GM18907 (cell line): ENCODE results near the gene MAPK14.
A peak's percentile ranks its signal among the peaks of the same experiment; 100 is the strongest.

Source experiments
- ATAC-seq: cut with Tn5 transposase; IDR thresholded peaks from one replicate; pipeline ENCODE4 v1.9.1; 2021; ENCODE audit warnings: mild to moderate bottlenecking, moderate library complexity; ENCODE audit not compliant: unreplicated experiment

Gene MAPK14

DNA sequence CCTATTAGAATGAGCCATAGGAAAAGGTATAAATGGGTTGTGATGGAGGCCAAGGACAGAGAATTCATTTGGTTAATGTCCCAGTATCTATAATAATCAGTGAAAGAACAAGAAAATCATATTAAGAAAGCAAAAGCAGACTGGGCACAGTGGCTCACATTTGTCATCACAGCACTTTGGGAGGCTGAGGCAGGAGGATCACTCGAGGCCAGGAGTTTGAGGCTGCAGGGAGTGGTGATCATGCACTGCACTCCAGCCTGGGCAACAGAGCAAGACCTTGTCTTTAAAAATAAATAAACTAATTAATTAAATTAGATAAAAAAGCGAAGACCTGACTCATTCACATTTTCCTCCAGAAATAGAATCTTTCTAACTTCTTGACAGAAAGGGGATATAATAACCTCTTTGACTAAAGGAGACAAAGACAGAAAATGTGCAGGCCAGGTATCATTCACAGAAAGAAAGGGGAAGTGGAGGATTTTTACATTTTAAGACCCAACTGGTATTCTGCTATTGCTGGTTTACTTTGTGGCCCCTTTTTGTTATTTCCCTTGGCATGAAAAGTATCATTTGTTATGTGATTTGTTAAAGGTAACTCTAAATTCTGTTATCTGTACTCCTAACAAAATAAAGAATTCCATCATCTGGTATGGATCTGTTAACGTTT, 70.8 kb downstream of the MAPK14 start:
- no peak for ATAC-seq

- no peak for ATAC-seq
Observed at GRCh38 chr6:36098920-36099647, 71.5 kb downstream of the MAPK14 start.

GRCh38 chr6:36099869-36100483, 72.4 kb downstream of the MAPK14 start:
- no peak for ATAC-seq

GRCh38 chr6:36101691-36102090, 74.1 kb downstream of the MAPK14 start:
- no peak for ATAC-seq

DNA sequence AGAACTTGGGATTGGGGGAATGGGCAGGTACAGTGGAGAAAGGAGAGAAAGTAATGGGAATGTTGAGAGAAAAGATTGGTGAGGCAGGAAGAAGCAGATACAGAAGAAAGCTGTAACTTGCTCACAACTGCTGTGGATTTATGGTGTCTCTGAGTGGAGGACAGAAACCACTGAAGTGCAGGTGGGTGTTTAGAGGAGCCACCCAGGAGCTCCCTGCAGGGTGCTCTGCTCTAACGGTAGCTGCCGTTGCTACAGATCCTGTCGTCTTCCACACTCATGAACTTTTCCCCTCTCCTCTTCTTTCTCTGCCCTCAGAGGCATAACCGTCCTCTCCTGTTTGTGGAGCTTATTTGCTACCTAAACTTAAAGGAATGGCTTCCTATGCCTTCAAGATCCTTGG, 75.2 kb downstream of the MAPK14 start:
- no peak for ATAC-seq

DNA sequence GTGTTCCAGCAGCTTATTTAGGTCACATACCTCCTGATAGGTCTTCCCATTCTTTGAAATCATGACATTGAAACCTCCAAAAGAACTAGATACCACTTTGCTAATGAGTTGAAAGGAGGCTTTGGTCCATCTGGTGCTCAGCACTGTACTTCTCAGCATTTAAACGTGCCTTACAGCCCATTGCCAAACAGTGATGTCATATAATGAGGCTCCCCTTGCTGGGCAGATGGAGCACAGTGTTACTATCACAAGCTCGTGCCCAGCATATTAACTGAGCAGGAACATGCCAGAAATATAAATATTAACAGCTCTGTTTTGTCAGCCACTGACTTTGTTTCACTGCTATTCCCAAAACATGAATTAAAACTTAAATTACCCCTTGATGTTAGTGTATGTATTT, 77.2 kb downstream of the MAPK14 start:
- ATAC-seq: no peak

- ATAC-seq: no peak
Observed at GRCh38 chr6:36109092-36109491, 81.5 kb downstream of the MAPK14 start.

- ATAC-seq: no peak
Observed at GRCh38 chr6:36110050-36110449, 82.4 kb downstream of the MAPK14 start.

- no peak for ATAC-seq
Observed at GRCh38 chr6:36110863-36111262, 83.3 kb downstream of the MAPK14 start.

GRCh38 chr6:36111526-36111925, 83.9 kb downstream of the MAPK14 start:
- no peak for ATAC-seq

DNA sequence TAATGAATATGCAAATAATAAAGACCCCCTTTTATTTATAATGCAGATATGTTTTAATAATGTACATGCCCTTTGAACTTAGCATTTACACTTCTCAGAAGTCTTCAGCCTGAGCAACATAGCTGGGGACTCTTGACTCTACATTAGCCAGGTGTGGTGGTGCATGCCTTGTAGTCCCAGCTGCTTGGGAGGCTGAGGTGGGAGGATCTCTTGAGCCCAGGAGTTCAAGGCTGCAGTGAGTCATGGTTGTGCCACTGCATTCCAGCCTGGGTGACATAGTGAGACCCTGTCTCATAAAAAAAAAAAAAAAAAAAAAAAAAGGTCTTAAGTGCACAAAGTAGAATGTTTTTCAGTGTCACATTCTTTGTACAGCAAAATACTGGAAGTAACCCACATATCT, 85.4 kb downstream of the MAPK14 start:
- no peak for ATAC-seq

DNA sequence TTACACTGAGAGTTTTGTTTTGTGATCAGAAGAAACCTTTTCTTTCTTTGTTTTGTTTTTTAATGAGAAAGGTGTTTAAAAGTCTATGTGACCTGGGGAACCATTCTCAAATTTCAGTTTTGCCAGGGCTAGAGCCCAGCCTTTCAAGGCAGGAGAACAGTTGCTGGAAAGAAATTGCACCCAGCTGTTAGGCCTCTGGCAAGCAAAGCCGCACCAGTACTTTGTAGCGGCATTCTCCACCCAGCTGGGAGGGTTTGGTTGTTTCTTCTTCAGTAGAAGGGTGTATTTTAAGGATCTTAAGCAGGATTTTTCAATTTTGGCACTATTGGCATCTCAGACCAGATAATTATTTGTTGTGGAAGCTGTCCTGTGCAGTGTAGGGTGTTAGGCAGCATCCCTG, 86.1 kb downstream of the MAPK14 start:
- ATAC-seq: no peak

DNA sequence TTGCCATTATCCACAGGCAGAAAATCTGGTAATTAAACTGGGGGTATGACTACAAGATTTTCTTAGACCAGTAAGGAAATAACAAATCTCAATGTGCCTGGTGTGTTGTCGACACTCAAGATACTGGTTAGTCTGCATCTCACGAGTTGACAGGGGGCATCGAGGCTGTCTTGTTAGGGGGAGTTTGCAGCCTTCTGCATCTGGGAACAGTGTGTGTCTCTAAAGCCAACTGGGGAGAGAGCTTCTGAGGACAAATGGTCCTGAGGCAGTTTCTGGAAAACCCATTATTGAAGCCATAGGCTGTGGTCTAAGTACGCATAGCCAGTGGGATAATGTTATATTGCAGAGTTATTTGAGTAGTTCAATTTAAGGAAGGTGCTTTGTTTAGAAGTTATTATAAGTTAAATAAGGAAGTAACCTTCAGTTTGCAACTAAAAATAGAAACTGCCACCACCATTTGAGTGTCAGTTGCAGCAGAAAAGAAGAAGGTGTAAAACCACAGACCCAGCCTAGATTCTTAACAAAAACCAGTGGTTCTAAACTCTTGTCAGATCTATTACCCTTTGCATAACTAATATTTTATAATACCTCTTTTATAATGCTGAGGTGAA, 87.3 kb downstream of the MAPK14 start:
- ATAC-seq: peak; percentile 58

DNA sequence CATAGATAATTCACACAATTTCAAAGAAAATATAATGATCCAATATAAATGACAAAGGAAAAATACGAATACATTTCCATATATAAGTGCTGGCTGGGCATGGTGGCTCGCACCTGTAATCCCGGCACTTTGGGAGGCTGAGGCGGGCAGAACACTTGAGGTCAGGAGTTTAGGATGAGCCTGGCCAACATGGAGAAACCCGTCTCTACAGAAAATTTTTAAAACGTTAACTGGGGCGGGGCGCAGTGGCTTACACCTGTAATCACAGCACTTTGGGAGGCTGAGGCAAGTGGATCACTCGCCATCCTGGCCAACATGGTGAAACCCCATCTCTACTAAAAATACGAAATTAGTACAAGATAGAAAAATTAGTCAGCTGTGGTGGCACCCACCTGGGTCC, 87.8 kb downstream of the MAPK14 start:
- ATAC-seq: no peak

GRCh38 chr6:36116066-36116864, 88.7 kb downstream of the MAPK14 start:
- ATAC-seq: no peak

- no peak for ATAC-seq
Observed at GRCh38 chr6:36116943-36117342, 89.3 kb downstream of the MAPK14 start.

DNA sequence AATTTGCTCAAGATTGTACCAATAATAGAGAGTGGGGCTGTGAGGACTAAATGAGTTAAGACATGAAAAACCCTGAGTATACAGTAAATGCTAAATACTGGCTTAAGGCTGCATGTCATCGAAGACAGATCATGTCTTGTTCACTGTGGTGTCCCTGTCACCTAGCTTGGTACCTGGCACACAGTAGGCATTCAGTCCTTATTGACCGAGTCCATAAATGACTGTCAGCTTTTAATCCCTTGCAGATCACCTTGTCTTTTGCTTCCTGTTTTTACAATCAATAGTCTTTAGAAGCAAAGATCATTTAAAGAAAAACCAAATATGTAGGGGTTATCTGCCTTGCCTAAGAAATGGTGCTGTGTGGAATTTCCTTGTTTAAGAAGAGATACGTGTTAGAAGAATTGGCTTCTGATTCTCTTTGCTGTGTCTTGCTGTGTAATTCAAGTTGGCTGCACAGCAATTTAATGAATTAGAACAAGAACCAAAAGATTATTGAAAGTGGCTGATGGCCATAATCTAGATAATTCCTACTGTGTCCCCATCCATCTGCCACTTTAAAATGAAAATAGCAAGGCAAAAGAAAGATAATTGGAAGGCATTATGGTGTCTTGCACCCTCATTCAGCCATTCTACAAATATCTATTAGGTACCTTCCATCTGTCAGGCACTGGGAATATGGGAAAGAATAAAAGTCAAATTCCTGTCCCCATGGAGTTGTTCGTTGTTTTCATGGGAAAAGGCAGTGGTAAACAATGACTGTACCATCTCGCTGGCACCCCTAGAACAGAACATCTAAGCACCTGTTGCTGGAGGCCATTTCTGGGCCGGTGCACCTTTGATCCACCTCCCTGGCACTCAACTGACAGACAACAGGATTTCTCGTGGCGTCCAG, 90.3 kb downstream of the MAPK14 start:
- ATAC-seq: no peak

DNA sequence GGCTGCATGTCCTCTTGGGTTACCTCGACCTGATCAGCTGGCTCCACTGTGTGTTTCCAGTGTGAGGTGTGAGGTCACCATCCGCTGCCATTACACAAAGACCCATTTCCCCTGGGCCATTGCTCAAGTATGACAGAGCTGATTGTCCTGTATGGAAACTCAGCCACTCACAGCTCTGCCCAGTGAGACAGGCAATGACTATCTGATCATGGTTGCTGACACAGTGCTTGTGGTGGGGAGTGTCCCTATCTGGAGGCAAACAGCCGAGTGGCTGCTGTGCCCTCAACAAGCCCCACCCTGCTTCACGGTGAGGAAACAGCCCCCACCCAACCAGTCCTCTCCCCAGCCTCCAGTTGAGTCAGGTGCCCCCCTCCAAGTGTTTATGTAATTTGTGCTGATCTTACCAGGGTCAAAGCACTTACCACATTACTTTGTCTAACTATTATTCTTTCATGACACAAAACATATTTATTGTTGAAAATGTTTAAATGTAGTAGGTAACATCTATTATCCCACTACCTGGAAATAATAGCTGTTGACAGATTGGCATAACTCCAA, 91.0 kb downstream of the MAPK14 start:
- ATAC-seq: no peak

- ATAC-seq: no peak
Observed at GRCh38 chr6:36119209-36119608, 91.6 kb downstream of the MAPK14 start.

DNA sequence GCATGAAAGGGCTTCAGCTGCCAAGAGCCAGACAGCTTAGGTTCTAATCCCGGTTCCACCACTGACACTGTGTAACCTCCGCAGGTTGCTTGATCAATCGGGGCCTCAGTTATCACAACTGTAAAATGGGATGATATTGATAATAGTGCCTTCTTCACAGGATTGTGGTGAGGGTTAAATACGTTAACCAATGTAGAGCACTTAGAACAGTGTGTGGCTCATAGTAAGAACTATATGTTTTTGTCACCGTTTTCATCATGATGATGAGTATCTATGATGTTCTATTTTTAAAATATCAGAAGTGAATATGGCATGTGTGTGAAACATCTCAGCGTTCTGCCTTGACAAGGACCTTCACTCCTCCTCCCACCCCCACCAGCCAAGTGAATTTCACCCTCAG, 92.4 kb downstream of the MAPK14 start:
- no peak for ATAC-seq
